HepG2 (cell line): ENCODE results near the gene P2RY11. TPM values are rescaled to one million over a fixed set of nuclear protein-coding genes. Genes with fewer than 3 reads are reported as not detected.

Experiments
- AKAP8 ChIP-seq: sonication (generic); formaldehyde crosslinking; IDR thresholded peaks from 2 replicates; pipeline ENCODE4 v1.5.1; 2020; ENCODE audit warnings: mild to moderate bottlenecking, missing genetic modification reagents
- ELF1 ChIP-seq: sonication (generic); formaldehyde crosslinking; IDR thresholded peaks from 2 replicates; pipeline ENCODE4 v1.4.0; 2020; ENCODE audit warnings: missing genetic modification reagents
- ERF ChIP-seq: IDR thresholded peaks from 2 replicates; pipeline ENCODE4 v1.6.1; 2018; ENCODE audit warnings: missing biosample characterization, missing genetic modification reagents
- ESRRA ChIP-seq: sonication (generic); formaldehyde crosslinking; IDR thresholded peaks from 2 replicates; pipeline ENCODE4 v1.5.1; 2020; ENCODE audit warnings: mild to moderate bottlenecking, low read depth, missing genetic modification reagents
- ETV6 ChIP-seq: sonication (generic); formaldehyde crosslinking; conservative IDR thresholded peaks from 2 replicates; pipeline ENCODE4 v1.4.0; 2020; ENCODE audit warnings: missing genetic modification reagents
- HCFC1 ChIP-seq: fragments of 150-350 bp; IDR thresholded peaks from 2 replicates; pipeline ENCODE4 v1.6.1; 2014; ENCODE audit warnings: low read depth, low read length
- HNRNPUL1 ChIP-seq: fragments of 200-400 bp; formaldehyde crosslinking; IDR thresholded peaks from 2 replicates; pipeline ENCODE4 v1.6.1; 2017; ENCODE audit warnings: low read depth, mild to moderate bottlenecking, low read length, moderate library complexity
- KDM1A ChIP-seq: IDR thresholded peaks from 2 replicates; pipeline ENCODE4 v1.6.1; 2016; ENCODE audit warnings: missing compliant biosample characterization
- KMT2A ChIP-seq: sonication (generic); formaldehyde crosslinking; IDR thresholded peaks from 2 replicates; pipeline ENCODE4 v1.4.0; 2020; ENCODE audit warnings: missing genetic modification reagents
- NCOA2 ChIP-seq: sonication (generic); formaldehyde crosslinking; IDR thresholded peaks from 2 replicates; pipeline ENCODE4 v1.8.0; 2022; ENCODE audit warnings: inconsistent platforms
- NFE2L2 ChIP-seq: fragments of 150-350 bp; IDR thresholded peaks from 2 replicates; pipeline ENCODE4 v1.6.1; 2014; ENCODE audit warnings: low read length
- PHB2 ChIP-seq: fragments of 450-650 bp; IDR thresholded peaks from 2 replicates; pipeline ENCODE4 v1.6.1; 2018; ENCODE audit not compliant: partially characterized antibody
- PPARG ChIP-seq: conservative IDR thresholded peaks from 2 replicates; pipeline ENCODE4 v1.6.1; 2016; ENCODE audit warnings: missing biosample characterization, missing genetic modification reagents
- PTBP1 ChIP-seq: fragments of 200-400 bp; formaldehyde crosslinking; IDR thresholded peaks from 2 replicates; pipeline ENCODE4 v1.6.1; 2018; ENCODE audit warnings: low read length, low read depth; ENCODE audit not compliant: poor library complexity, severe bottlenecking
- RCOR2 ChIP-seq: IDR thresholded peaks from 2 replicates; pipeline ENCODE4 v1.6.1; 2016; ENCODE audit warnings: missing biosample characterization, missing genetic modification reagents
- RFXAP ChIP-seq: sonication (generic); formaldehyde crosslinking; IDR thresholded peaks from 2 replicates; pipeline ENCODE4 v1.4.0; 2020; ENCODE audit warnings: missing genetic modification reagents, borderline replicate concordance
- SAFB2 ChIP-seq: sonication (generic); formaldehyde crosslinking; IDR thresholded peaks from 2 replicates; pipeline ENCODE4 v1.5.1; 2020; ENCODE audit warnings: missing genetic modification reagents, low read depth, mild to moderate bottlenecking, borderline replicate concordance
- SALL2 ChIP-seq: sonication (generic); formaldehyde crosslinking; IDR thresholded peaks from 2 replicates; pipeline ENCODE4 v1.8.1; 2023; ENCODE audit warnings: mild to moderate bottlenecking, missing genetic modification reagents, inconsistent platforms
- SMC3 ChIP-seq: IDR thresholded peaks from 2 replicates; pipeline ENCODE4 v1.6.1; 2011; ENCODE audit warnings: low read length, improper control_type of control experiment
- SPEN ChIP-seq: sonication (generic); formaldehyde crosslinking; IDR thresholded peaks from 2 replicates; pipeline ENCODE4 v1.5.1; 2020; ENCODE audit warnings: low read depth, mild to moderate bottlenecking, missing genetic modification reagents
- STAG1 ChIP-seq: sonication (generic); formaldehyde crosslinking; IDR thresholded peaks from 2 replicates; pipeline ENCODE4 v1.4.0; 2020; ENCODE audit warnings: missing genetic modification reagents
- THAP11 ChIP-seq: IDR thresholded peaks from 2 replicates; pipeline ENCODE4 v1.6.1; 2016; ENCODE audit warnings: missing biosample characterization, missing genetic modification reagents
- ZMYM4 ChIP-seq: sonication (generic); formaldehyde crosslinking; IDR thresholded peaks from 2 replicates; pipeline ENCODE4 v1.8.1; 2023; ENCODE audit warnings: mild to moderate bottlenecking, missing genetic modification reagents
- ZNF326 ChIP-seq: sonication (generic); formaldehyde crosslinking; IDR thresholded peaks from 2 replicates; pipeline ENCODE4 v1.4.0; 2020; ENCODE audit warnings: missing genetic modification reagents, borderline replicate concordance
- ZNF343 ChIP-seq: sonication (generic); formaldehyde crosslinking; IDR thresholded peaks from 2 replicates; pipeline ENCODE4 v1.4.0; 2020; ENCODE audit warnings: mild to moderate bottlenecking, missing genetic modification reagents
- ZNF431 ChIP-seq: sonication (generic); formaldehyde crosslinking; IDR thresholded peaks from 2 replicates; pipeline ENCODE4 v1.9.0; 2022; ENCODE audit warnings: missing genetic modification reagents, low read depth, mild to moderate bottlenecking, borderline replicate concordance
- ZNF614 ChIP-seq: IDR thresholded peaks from 2 replicates; pipeline ENCODE4 v1.6.1; 2018; ENCODE audit warnings: missing biosample characterization, missing genetic modification reagents, inconsistent platforms, borderline replicate concordance
- ZSCAN20 ChIP-seq: sonication (generic); formaldehyde crosslinking; IDR thresholded peaks from 2 replicates; pipeline ENCODE4 v1.4.0; 2020; ENCODE audit warnings: missing genetic modification reagents, mild to moderate bottlenecking, borderline replicate concordance
- ZZZ3 ChIP-seq: sonication (generic); formaldehyde crosslinking; IDR thresholded peaks from 2 replicates; pipeline ENCODE4 v1.4.0; 2020; ENCODE audit warnings: missing genetic modification reagents, mild to moderate bottlenecking, borderline replicate concordance
- polyA plus RNA-seq, 8 experiments: library from polyadenylated mRNA; depleted of rRNA in 3 of 8; stranded (reverse) in 7 of 8; unstranded in 1 of 8; fragments of >200 nt; fragmentation: Illumina TruSeq in 4 of 8; extraction: Trizol in 4 of 8; gene quantifications; 2 replicates each; pipeline versions ENCODE4 v1.2.1 to v1.2.3, GENCODE V29; 2011 to 2016; ENCODE audit warnings: low read depth in 4 of 8, missing spikeins in 1 of 8, mixed read lengths in 1 of 8; ENCODE audit not compliant: insufficient read depth in 1 of 8
- total RNA-seq, 5 experiments: library from RNA; depleted of rRNA; stranded (reverse); fragments of >200 nt; fragmentation: Illumina TruSeq; extraction: Trizol; gene quantifications; 2 replicates each; pipeline ENCODE4 v1.2.3, GENCODE V29; 2016; ENCODE audit warnings: low read depth in 1 of 5
- TF ChIP-seq, protein P1 (sequence below): IDR thresholded peaks from 2 replicates; pipeline ENCODE4 v1.6.1; 2016; ENCODE audit warnings: missing compliant biosample characterization, missing genetic modification reagents, borderline replicate concordance
- TF ChIP-seq, protein P2 (sequence below): sonication (generic); formaldehyde crosslinking; IDR thresholded peaks from 2 replicates; pipeline ENCODE4 v1.5.0; 2020; ENCODE audit warnings: mild to moderate bottlenecking, missing genetic modification reagents

Gene P2RY11
- total and polyA plus RNA-seq, 2 of the 13 experiments (the other 11 are each of a cell fraction or from before 2014, with no cell fraction given), result 4.0 to 7.8 TPM

DNA sequence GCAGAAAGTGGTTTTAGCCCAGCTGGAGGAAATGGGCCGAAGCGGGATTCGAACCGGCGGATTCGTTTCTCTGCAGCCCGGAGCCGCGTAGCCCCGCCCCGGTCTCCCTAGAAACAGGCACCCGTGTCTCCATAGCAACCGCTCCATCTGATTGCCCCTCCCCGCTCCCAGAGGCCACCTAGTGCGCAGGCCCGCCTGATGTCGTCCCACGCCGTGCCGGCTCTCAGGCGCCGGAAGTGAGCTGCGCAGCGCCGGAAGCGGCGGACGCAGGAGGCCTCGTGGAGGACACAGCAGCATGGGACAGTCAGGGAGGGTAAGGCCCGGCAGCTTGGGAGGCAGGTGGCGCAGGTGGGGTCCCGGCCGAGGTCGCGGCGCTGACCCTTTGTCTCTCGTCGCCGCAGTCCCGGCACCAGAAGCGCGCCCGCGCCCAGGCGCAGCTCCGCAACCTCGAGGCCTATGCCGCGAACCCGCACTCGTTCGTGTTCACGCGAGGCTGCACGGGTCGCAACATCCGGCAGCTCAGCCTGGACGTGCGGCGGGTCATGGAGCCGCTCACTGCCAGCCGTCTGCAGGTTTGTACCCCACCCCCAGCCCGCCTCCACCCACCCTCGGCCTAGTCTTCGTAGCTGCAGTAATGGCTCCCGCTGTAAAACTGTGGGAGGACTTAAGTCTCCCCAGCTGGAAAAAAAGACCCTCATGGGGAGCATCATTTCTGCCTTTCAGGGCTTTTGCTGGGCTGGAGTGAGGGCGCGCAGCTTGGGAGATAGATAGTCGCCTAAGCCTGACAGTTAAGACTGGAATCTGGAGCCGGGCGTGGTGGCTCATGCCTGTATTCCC, 5.2 kb upstream of the P2RY11 start, which contains the start of gene PPAN (continued):
- TF ChIP-seq ELF1 (CRISPR knock-in tag) (peak; percentile 92), HNRNPUL1 (no peak), THAP11 (CRISPR knock-in tag) (peak; percentile 94), ZNF614 (CRISPR knock-in tag) (peak; percentile 36; the same call in 1 of the 2 replicates), AKAP8 (CRISPR knock-in tag) (peak; percentile 95), SMC3 (no peak), ESRRA (peak; percentile 78), STAG1 (CRISPR knock-in tag) (no peak), NFE2L2 (no peak), SALL2 (CRISPR knock-in tag) (peak; percentile 81), SAFB2 (CRISPR knock-in tag) (peak; percentile 79; the same call in 1 of the 2 replicates), ZNF343 (CRISPR knock-in tag) (no peak), NCOA2 (CRISPR knock-in tag) (peak; percentile 40; the same call in 1 of the 2 replicates), HCFC1 (peak; percentile 72), RCOR2 (CRISPR knock-in tag) (no peak), ERF (peak; percentile 90), ZZZ3 (CRISPR knock-in tag) (peak; percentile 96), KDM1A (CRISPR knock-in tag) (no peak), PHB2 (no peak), PTBP1 (no peak), PPARG (CRISPR knock-in tag) (peak; percentile 20; the same call in 1 of the 2 replicates), ZSCAN20 (no peak), ZMYM4 (CRISPR knock-in tag) (peak; percentile 76), ETV6 (peak; percentile 28; the same call in 1 of the 2 replicates), RFXAP (CRISPR knock-in tag) (peak; percentile 68; the same call in 1 of the 2 replicates), ZNF326 (CRISPR knock-in tag) (no peak), SPEN (CRISPR knock-in tag) (peak; percentile 98), KMT2A (CRISPR knock-in tag) (peak; percentile 80), ZNF431 (CRISPR knock-in tag) (peak; percentile 59)
- TF ChIP-seq, protein P1, sequence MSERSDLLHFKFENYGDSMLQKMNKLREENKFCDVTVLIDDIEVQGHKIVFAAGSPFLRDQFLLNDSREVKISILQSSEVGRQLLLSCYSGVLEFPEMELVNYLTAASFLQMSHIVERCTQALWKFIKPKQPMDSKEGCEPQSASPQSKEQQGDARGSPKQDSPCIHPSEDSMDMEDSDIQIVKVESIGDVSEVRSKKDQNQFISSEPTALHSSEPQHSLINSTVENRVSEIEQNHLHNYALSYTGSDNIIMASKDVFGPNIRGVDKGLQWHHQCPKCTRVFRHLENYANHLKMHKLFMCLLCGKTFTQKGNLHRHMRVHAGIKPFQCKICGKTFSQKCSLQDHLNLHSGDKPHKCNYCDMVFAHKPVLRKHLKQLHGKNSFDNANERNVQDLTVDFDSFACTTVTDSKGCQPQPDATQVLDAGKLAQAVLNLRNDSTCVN (CRISPR knock-in tag), result peak; percentile 76; the same call in 1 of the 2 replicates
- TF ChIP-seq, protein P2, sequence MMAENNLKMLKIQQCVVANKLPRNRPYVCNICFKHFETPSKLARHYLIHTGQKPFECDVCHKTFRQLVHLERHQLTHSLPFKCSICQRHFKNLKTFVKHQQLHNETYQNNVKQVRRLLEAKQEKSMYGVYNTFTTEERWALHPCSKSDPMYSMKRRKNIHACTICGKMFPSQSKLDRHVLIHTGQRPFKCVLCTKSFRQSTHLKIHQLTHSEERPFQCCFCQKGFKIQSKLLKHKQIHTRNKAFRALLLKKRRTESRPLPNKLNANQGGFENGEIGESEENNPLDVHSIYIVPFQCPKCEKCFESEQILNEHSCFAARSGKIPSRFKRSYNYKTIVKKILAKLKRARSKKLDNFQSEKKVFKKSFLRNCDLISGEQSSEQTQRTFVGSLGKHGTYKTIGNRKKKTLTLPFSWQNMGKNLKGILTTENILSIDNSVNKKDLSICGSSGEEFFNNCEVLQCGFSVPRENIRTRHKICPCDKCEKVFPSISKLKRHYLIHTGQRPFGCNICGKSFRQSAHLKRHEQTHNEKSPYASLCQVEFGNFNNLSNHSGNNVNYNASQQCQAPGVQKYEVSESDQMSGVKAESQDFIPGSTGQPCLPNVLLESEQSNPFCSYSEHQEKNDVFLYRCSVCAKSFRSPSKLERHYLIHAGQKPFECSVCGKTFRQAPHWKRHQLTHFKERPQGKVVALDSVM (CRISPR knock-in tag), result peak; percentile 72
